ENCODE results near the gene NEDD4L.

DNA sequence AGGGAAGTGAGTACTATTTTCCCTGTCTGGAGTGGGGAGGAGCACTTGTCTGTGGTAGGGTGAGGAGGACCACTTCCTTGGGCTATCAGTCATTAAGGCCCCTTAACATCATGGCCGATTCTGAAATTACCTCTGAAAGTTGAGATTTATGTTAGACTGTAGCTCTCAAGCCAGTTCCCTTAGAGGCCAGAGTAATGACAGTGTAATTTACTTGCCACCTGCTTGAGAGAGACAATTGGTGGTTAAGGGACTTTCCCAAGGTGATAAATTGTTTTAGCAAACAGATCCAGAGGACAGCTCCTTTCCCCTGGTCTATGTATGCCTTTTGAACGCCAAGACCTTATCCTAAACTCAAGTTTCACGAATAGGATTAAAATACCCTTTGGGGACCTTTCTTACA lies 56.1 kb downstream of the NEDD4L start:
- TF ChIP-seq CTCF (tag by site-specific recombination; IDR thresholded peaks at IDR 0.05) (no peak), ZNF530 (tag by site-specific recombination; IDR thresholded peaks at IDR 0.05; ENCODE audit: low read depth) (no peak)
- TF ChIP-seq, protein P1, sequence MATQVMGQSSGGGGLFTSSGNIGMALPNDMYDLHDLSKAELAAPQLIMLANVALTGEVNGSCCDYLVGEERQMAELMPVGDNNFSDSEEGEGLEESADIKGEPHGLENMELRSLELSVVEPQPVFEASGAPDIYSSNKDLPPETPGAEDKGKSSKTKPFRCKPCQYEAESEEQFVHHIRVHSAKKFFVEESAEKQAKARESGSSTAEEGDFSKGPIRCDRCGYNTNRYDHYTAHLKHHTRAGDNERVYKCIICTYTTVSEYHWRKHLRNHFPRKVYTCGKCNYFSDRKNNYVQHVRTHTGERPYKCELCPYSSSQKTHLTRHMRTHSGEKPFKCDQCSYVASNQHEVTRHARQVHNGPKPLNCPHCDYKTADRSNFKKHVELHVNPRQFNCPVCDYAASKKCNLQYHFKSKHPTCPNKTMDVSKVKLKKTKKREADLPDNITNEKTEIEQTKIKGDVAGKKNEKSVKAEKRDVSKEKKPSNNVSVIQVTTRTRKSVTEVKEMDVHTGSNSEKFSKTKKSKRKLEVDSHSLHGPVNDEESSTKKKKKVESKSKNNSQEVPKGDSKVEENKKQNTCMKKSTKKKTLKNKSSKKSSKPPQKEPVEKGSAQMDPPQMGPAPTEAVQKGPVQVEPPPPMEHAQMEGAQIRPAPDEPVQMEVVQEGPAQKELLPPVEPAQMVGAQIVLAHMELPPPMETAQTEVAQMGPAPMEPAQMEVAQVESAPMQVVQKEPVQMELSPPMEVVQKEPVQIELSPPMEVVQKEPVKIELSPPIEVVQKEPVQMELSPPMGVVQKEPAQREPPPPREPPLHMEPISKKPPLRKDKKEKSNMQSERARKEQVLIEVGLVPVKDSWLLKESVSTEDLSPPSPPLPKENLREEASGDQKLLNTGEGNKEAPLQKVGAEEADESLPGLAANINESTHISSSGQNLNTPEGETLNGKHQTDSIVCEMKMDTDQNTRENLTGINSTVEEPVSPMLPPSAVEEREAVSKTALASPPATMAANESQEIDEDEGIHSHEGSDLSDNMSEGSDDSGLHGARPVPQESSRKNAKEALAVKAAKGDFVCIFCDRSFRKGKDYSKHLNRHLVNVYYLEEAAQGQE (tag by site-specific recombination; IDR thresholded peaks at IDR 0.05) = no peak
